ENCODE results near the gene PPP1CA.

PPP1CA gene

GRCh38 chr11:67401495-67402191 lies at the start of gene PPP1CA:
Gene PPP1CA, minus strand, starts transcription at chr11:67401858. Its CDS starts 76 bp downstream, at chr11:67401782.
- peak; percentile 80 to 91 for DNase-seq

GRCh38 chr11:67450796-67451657 lies 49.4 kb upstream of the PPP1CA start:
- no peak for DNase-seq

- peak; percentile 41 to 51 for DNase-seq
These were observed 47.6 kb upstream of the PPP1CA start for GRCh38 chr11:67449116-67449844.

- DNase-seq: no peak
These were observed 46.6 kb upstream of the PPP1CA start for GRCh38 chr11:67448220-67448609.

GRCh38 chr11:67445515-67445914 lies 43.9 kb upstream of the PPP1CA start:
- no peak for DNase-seq

- no peak for DNase-seq
These were observed 41.1 kb upstream of the PPP1CA start for GRCh38 chr11:67442504-67443404.

GRCh38 chr11:67441731-67442351 lies 40.2 kb upstream of the PPP1CA start:
- DNase-seq: no peak

- DNase-seq: no peak
These were observed 39.5 kb upstream of the PPP1CA start for GRCh38 chr11:67441098-67441563.

- DNase-seq: no peak
These were observed 38.8 kb upstream of the PPP1CA start for GRCh38 chr11:67440229-67441097.

GRCh38 chr11:67439321-67440228 lies 37.9 kb upstream of the PPP1CA start:
- peak; percentile 61 to 72 for DNase-seq

- no peak for DNase-seq
These were observed 36.7 kb upstream of the PPP1CA start for GRCh38 chr11:67438158-67438902.

GRCh38 chr11:67437809-67438157 lies 36.1 kb upstream of the PPP1CA start:
- no peak for DNase-seq

GRCh38 chr11:67437082-67437808 lies 35.6 kb upstream of the PPP1CA start, which contains the start of gene PTPRCAP:
Gene PTPRCAP, minus strand, starts transcription at chr11:67437682. Its CDS starts 63 bp downstream, at chr11:67437619.
- no peak for DNase-seq

GRCh38 chr11:67436459-67437081 lies 34.9 kb upstream of the PPP1CA start:
- no peak for DNase-seq

- no peak for DNase-seq
These were observed 34.2 kb upstream of the PPP1CA start for GRCh38 chr11:67435727-67436458.

- no peak for DNase-seq
These were observed 33.5 kb upstream of the PPP1CA start for GRCh38 chr11:67435031-67435726.

Data from inflammatory macrophage treated with lipopolysaccharide for 1 hour (primary cell).